Islet of Langerhans (tissue), 1 donor: ENCODE measurements around the gene SIT1.
A peak's percentile ranks its signal among the peaks of the same experiment; 100 is the strongest.

Experiments used
- FAIRE-seq: peaks from one replicate; lab custom pipeline; 2011; peaks lifted over from hg19 to GRCh38; lab: Jason Lieb, UNC

SIT1 gene

GRCh38 chr9:35682520-35683315, 32.0 kb upstream of the SIT1 start:
- FAIRE-seq = no peak

GRCh38 chr9:35682051-35682450, 31.3 kb upstream of the SIT1 start:
- FAIRE-seq = no peak

GRCh38 chr9:35681341-35682002, 30.7 kb upstream of the SIT1 start:
- no peak for FAIRE-seq

GRCh38 chr9:35680331-35681105, 29.8 kb upstream of the SIT1 start:
- no peak for FAIRE-seq

- no peak for FAIRE-seq
Observed at GRCh38 chr9:35679766-35680330, 29.1 kb upstream of the SIT1 start.

GRCh38 chr9:35679091-35679490, 28.4 kb upstream of the SIT1 start:
- FAIRE-seq = no peak

- no peak for FAIRE-seq
Observed at GRCh38 chr9:35675732-35676392, 25.1 kb upstream of the SIT1 start.

- no peak for FAIRE-seq
Observed at GRCh38 chr9:35675204-35675603, 24.5 kb upstream of the SIT1 start.

GRCh38 chr9:35674025-35674361, 23.3 kb upstream of the SIT1 start:
- FAIRE-seq = no peak

GRCh38 chr9:35673132-35674024, 22.6 kb upstream of the SIT1 start, which contains the start of gene CA9:
TSS of gene CA9 (plus strand) at chr9:35673928. CDS start at chr9:35673960, 32 bp downstream.
- no peak for FAIRE-seq

GRCh38 chr9:35669331-35670145, 18.8 kb upstream of the SIT1 start:
- FAIRE-seq = peak; percentile 56

GRCh38 chr9:35667939-35668338, 17.2 kb upstream of the SIT1 start:
- no peak for FAIRE-seq

- no peak for FAIRE-seq
Observed at GRCh38 chr9:35666549-35666948, 15.8 kb upstream of the SIT1 start.

- FAIRE-seq = no peak
Observed at GRCh38 chr9:35666045-35666444, 15.3 kb upstream of the SIT1 start.

- FAIRE-seq = no peak
Observed at GRCh38 chr9:35665471-35665818, 14.7 kb upstream of the SIT1 start.

GRCh38 chr9:35664531-35665470, 14.1 kb upstream of the SIT1 start, which contains the start of gene ARHGEF39:
TSS of gene ARHGEF39 (minus strand) at chr9:35665195. CDS start at chr9:35665169, 26 bp downstream.
- no peak for FAIRE-seq

- no peak for FAIRE-seq
Observed at GRCh38 chr9:35662437-35662836, 11.7 kb upstream of the SIT1 start.

- no peak for FAIRE-seq
Observed at GRCh38 chr9:35661756-35662350, 11.1 kb upstream of the SIT1 start.

GRCh38 chr9:35660966-35661415, 10.3 kb upstream of the SIT1 start:
- no peak for FAIRE-seq
